Hepatic stellate cell (primary cell): ENCODE measurements around the gene COASY.
"Not testable (repeated sequence)": the region's sequence is repeated elsewhere in the genome, so short reads cannot be mapped to it uniquely, and the experiment has no call there.

Experiments used
- DNase-seq: peaks from one replicate; pipeline ENCODE4 v3.0.0; 2011; ENCODE audit warnings: low spot score

Gene COASY

GRCh38 chr17:42574463-42574862 lies 12.5 kb downstream of the COASY start:
- no peak for DNase-seq

GRCh38 chr17:42577140-42577531 lies 15.2 kb downstream of the COASY start:
- DNase-seq, result no peak

- peak; percentile 99 for DNase-seq
Measured at GRCh38 chr17:42577532-42578281, 15.8 kb downstream of the COASY start, which contains the start of gene PSMC3IP. PSMC3IP (minus strand) TSS chr17:42577729; CDS start chr17:42577686, 43 bp downstream.

GRCh38 chr17:42578282-42578869 lies 16.4 kb downstream of the COASY start:
- peak; percentile 81 for DNase-seq

GRCh38 chr17:42579794-42580551 lies 18.0 kb downstream of the COASY start:
- DNase-seq, result no peak

GRCh38 chr17:42581744-42582270 lies 19.9 kb downstream of the COASY start:
- DNase-seq, result no peak

GRCh38 chr17:42584880-42585279 lies 22.9 kb downstream of the COASY start:
- DNase-seq, result no peak

- DNase-seq, result no peak
Measured at GRCh38 chr17:42585353-42585752, 23.4 kb downstream of the COASY start.

GRCh38 chr17:42586514-42587230 lies 24.7 kb downstream of the COASY start:
- DNase-seq, result no peak

- no peak for DNase-seq
Measured at GRCh38 chr17:42590886-42591285, 28.9 kb downstream of the COASY start.

GRCh38 chr17:42591411-42591810 lies 29.5 kb downstream of the COASY start:
- DNase-seq, result no peak

- DNase-seq, result no peak
Measured at GRCh38 chr17:42596386-42596785, 34.4 kb downstream of the COASY start.

GRCh38 chr17:42598905-42599304 lies 37.0 kb downstream of the COASY start:
- no peak for DNase-seq

- no peak for DNase-seq
Measured at GRCh38 chr17:42603318-42603717, 41.4 kb downstream of the COASY start.

GRCh38 chr17:42607769-42608168 lies 45.8 kb downstream of the COASY start:
- no peak for DNase-seq

- no peak for DNase-seq
Measured at GRCh38 chr17:42608305-42609181, 46.6 kb downstream of the COASY start.

GRCh38 chr17:42609182-42609813 lies 47.4 kb downstream of the COASY start, which contains the start of the genes RETREG3 and TUBG1:
RETREG3 (minus strand) TSS chr17:42609374; CDS start chr17:42609324, 50 bp downstream.
TUBG1 (plus strand) TSS chr17:42609683; CDS start chr17:42609738, 55 bp downstream.
- DNase-seq, result peak; percentile 99

- DNase-seq, result not testable (repeated sequence)
Measured at GRCh38 chr17:42609814-42610801, 48.2 kb downstream of the COASY start.

GRCh38 chr17:42612013-42612412 lies 50.1 kb downstream of the COASY start:
- no peak for DNase-seq
